ENCODE measurements around the gene FEZ2.

FEZ2 gene

GRCh38 chr2:36526226-36526625 lies 71.7 kb downstream of the FEZ2 start:
- DNase-seq, result no peak

GRCh38 chr2:36525245-36525644 lies 72.7 kb downstream of the FEZ2 start:
- DNase-seq, result no peak

GRCh38 chr2:36523153-36523552 lies 74.8 kb downstream of the FEZ2 start:
- DNase-seq, result no peak

DNA sequence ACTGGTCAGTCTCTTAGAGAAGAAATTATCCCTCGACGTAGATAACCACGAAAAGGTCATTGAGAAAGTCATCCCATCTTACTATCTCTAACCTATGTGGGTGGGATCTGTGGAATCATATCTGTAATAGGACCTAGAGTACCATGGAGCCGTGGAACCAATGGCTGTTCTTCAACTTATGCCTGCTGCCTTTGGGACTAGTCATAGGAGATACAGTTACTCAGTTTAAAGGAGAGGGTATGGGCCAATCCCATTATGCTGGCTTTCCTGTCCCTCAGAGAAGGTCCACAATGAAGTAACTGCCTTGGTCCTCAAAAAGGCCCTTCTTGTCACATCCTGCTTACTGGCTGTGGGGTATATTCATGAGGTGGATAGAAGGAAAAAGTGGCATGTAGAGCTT lies 77.5 kb downstream of the FEZ2 start:
- DNase-seq, result no peak

- DNase-seq, result no peak
These were observed 81.7 kb downstream of the FEZ2 start for GRCh38 chr2:36516136-36516870.

DNA sequence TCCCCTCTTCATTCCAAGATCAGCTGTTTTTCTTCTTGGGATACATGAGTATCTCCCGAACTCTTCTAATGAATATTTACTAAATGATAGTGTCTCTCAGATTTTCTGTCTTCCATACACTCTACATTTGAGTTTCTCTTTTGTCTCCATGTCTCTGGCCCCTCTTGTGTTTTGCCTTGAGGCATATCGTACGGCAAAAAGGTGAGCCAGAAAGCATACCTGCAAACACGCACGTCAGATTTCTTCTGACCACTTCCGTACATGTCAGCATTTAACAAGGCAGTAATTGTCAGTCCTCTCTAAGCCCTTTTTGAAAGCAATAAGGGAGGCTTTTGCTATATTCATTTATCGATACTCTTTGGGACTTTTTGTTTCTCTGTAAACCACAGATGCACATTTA lies 82.4 kb downstream of the FEZ2 start:
- no peak for DNase-seq

DNA sequence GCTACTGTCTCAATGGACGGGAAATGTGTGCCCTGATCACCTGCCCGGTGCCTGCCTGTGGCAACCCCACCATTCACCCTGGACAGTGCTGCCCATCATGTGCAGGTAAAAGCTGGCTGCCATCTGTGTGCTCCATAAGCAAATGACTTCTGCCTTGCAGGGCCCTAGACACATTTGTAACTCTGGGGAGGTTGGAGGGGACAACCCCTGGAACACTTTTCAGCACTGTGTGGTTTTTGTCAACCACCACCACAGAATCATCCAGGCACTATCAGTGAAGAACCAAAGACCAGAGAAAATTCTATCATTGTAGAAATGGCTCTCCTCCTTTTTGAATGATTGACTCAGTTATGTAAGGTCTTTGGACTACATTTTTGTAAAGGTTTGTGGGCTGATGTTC lies 84.3 kb downstream of the FEZ2 start:
- no peak for DNase-seq

GRCh38 chr2:36512705-36513104 lies 85.3 kb downstream of the FEZ2 start:
- DNase-seq, result no peak

GRCh38 chr2:36511858-36512603 lies 85.9 kb downstream of the FEZ2 start:
- no peak for DNase-seq

DNA sequence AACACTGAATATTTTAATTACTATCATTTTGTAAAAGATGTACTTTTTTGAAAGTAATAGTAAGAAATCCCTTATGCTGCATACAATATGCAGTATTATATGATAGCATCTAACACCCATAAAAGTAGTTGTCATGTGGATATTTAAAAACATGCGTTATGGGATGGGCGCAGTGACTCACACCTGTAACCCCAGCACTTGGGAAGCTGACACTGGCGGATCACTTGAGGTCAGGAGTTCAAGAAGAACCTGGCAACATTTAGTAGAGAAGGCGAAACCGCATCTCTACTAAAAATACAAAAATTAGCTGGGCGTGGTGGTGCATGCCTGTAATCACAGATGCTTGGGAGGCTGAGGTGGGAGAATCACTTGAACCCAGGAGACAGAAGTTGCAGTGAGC lies 88.9 kb downstream of the FEZ2 start:
- no peak for DNase-seq

DNA sequence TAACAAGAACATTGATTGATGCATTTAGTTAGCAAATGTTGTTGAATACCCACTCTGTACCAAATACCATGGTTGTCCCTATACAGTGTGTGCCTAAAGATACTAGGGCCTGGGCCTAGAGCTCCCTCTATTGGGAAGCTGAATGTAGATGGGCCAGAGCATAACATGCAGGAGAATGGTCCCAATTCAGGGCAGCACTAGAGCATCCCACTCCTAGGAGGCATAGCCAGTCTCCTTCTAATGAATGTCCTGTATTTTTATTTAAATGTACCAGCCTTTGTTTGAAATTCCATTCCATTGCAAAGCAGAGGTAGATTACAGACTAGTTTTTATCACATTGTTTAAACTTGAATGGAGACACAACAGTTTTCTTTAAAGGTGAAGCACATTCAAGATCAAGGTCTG lies 90.6 kb downstream of the FEZ2 start:
- no peak for DNase-seq

Data from activated T-cell treated with anti-CD3 and anti-CD28 coated beads, Interleukin-2, amount 50 U/mL, for 1 hour (primary cell).